Measurements from ENCODE around the gene TTC39C. TPM values are rescaled to one million over a fixed set of nuclear protein-coding genes. Genes with fewer than 3 reads are reported as not detected.

The TTC39C gene
- total RNA-seq, 2 experiments from 2014 or later = 82.6 to 91.8 TPM

DNA sequence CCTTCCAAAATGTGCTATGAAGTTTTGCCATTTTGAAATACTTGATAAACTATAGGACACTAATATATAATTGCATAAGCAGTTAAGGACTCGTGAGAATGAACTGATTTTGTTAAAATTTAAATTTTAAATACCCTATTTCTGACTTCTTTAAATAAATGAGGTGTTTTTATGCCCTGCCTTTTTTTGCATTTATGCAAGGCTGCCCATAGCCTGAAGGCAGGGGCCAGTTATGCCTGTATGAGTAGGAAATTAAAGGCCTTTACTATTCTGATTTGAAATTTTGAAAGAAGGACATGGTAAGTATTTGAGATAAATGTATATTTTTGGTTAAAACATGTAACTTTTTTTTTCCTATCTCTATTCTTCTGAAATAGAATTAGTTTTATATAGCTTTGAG lies 33.7 kb downstream of the TTC39C start:
- intact Hi-C loops (cut with DNase I, micrococcal nuclease) = no loop called here
- Mint-ChIP-seq H3K4me1 (ENCODE audit: low read depth) (peaks cover 85% of the 10 kb centered on the region), H3K9me3 (no peaks in the 10 kb centered on the region), H3K27me3 (no peaks in the 10 kb centered on the region), H3K36me3 (ENCODE audit: low read depth) (peaks cover 10% of the 10 kb centered on the region), H3K4me3 (no peak overlapping the region), H3K27ac (peak overlapping the region; percentile 80)
- H3K4me1 ChIP-seq (ENCODE audit: insufficient read depth, low read length) = peaks cover 51% of the 10 kb centered on the region
- H3K9me3 ChIP-seq (ENCODE audit: control insufficient read depth in 1 of 2, insufficient read depth in 1 of 2, low read length in 2 of 2) = no peaks in the 10 kb centered on the region
- DNase-seq (no peak), ATAC-seq (ENCODE audit: poor library complexity) (no peak)
- no peak overlapping the region for H3K4me3 ChIP-seq (ENCODE audit: low read length)
- H3K27ac ChIP-seq (ENCODE audit: low read depth in 1 of 2, low read length in 2 of 2) = no peak overlapping the region
- CTCF ChIA-PET = interaction anchor here (1.4 kb wide), 1 partner anchor 28 kb away, joined by 4 read pairs; no protein-coding TSS in a partner anchor
- peaks cover 24% of the 10 kb centered on the region for H3K36me3 ChIP-seq (ENCODE audit: insufficient read depth, low read length)
- no peaks in the 10 kb centered on the region for H3K27me3 ChIP-seq (ENCODE audit: control insufficient read depth in 1 of 2, insufficient read depth in 2 of 2, low read length in 2 of 2)
- POLR2A ChIA-PET = no interaction called here
- TF ChIP-seq, protein P1, sequence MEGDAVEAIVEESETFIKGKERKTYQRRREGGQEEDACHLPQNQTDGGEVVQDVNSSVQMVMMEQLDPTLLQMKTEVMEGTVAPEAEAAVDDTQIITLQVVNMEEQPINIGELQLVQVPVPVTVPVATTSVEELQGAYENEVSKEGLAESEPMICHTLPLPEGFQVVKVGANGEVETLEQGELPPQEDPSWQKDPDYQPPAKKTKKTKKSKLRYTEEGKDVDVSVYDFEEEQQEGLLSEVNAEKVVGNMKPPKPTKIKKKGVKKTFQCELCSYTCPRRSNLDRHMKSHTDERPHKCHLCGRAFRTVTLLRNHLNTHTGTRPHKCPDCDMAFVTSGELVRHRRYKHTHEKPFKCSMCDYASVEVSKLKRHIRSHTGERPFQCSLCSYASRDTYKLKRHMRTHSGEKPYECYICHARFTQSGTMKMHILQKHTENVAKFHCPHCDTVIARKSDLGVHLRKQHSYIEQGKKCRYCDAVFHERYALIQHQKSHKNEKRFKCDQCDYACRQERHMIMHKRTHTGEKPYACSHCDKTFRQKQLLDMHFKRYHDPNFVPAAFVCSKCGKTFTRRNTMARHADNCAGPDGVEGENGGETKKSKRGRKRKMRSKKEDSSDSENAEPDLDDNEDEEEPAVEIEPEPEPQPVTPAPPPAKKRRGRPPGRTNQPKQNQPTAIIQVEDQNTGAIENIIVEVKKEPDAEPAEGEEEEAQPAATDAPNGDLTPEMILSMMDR (IDR thresholded peaks at IDR 0.05) = no peak

DNA sequence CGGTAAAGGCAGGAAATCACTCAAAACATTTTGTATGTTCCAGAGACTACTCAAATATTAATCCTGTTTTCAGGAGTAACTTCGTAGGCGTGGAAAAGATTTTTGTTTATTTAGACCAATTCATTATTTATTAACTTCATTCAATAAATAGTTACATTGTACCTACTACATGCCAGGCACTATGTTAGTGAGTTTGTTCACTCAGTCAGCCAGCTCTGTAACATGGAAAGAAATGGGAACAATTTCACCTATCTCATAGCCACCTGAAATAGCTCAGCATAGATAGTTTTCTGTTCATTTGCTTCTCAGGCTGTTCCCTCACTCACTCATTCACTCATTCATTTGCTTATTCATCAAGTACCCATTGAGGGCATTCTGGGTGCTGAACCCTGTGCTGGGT lies 34.6 kb downstream of the TTC39C start:
- Mint-ChIP-seq H3K36me3 (ENCODE audit: low read depth) (peaks cover 10% of the 10 kb centered on the region), H3K27me3 (no peaks in the 10 kb centered on the region), H3K4me1 (ENCODE audit: low read depth) (peaks cover 85% of the 10 kb centered on the region), H3K4me3 (no peak overlapping the region), H3K9me3 (no peaks in the 10 kb centered on the region), H3K27ac (peak overlapping the region; percentile 80)
- H3K27me3 ChIP-seq (ENCODE audit: control insufficient read depth in 1 of 2, insufficient read depth in 2 of 2, low read length in 2 of 2) = no peaks in the 10 kb centered on the region
- intact Hi-C loops (cut with DNase I, micrococcal nuclease) = no loop called here
- TF ChIP-seq, protein P1 (IDR thresholded peaks at IDR 0.05) = no peak
- H3K4me1 ChIP-seq (ENCODE audit: insufficient read depth, low read length) = peaks cover 50% of the 10 kb centered on the region
- ChIA-PET POLR2A (no interaction called here), CTCF (interaction anchor here (1.4 kb wide), 1 partner anchor 27 kb away, joined by 4 read pairs; no protein-coding TSS in a partner anchor)
- H3K27ac ChIP-seq (ENCODE audit: low read depth in 1 of 2, low read length in 2 of 2) = no peak overlapping the region
- H3K4me3 ChIP-seq (ENCODE audit: low read length) = no peak overlapping the region
- H3K9me3 ChIP-seq (ENCODE audit: control insufficient read depth in 1 of 2, insufficient read depth in 1 of 2, low read length in 2 of 2) = no peaks in the 10 kb centered on the region
- ATAC-seq (ENCODE audit: poor library complexity) = no peak
- DNase-seq = no peak
- peaks cover 24% of the 10 kb centered on the region for H3K36me3 ChIP-seq (ENCODE audit: insufficient read depth, low read length)

DNA sequence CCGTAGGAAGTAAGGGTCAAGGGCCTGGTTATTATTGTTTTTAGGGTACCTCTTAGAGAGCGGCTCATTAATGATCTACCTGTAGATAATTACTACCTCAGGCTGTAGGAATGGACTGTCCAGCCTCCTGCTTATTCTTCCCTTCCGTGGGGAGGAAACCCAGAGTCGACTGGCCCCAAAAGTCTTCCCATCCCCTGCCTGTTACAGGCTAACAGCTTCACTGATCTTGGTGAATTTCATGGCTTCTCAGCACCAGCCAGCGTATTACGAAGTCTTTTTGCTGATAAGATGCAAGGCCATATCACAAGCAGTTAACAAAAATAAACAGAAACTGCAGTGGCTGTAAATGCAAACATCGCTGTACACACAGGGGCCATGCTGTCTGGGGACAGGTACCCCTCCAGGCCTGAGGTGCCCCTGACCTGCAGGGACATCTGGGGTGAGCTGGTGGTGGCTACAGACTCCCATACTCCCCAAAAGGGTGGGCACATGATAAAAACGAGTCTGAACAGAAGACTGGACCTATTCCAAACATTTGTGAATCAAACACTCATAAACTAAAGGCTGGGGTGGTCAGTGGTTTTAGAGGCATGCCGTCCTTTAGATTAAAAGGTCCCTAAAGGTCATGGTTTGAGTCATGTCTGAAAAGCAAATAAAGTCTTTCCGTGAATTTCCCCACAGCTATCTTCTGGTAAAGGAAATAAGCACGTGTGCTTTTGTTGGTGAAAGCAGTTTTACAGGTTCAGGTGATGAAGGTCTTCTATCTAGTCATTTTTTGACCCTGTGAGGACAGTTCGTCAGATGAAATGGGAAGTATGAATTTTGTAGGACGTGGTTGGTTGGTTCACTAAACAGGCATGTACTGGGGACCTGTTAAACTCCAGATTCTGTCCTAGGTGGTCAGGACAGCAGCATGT lies 36.7 kb downstream of the TTC39C start:
- TF ChIP-seq, protein P1 (IDR thresholded peaks at IDR 0.05) = no peak
- Mint-ChIP-seq H3K27me3 (no peaks in the 10 kb centered on the region), H3K9me3 (no peaks in the 10 kb centered on the region), H3K27ac (peak overlapping the region; percentile 63), H3K4me1 (ENCODE audit: low read depth) (peaks cover 95% of the 10 kb centered on the region), H3K36me3 (ENCODE audit: low read depth) (peaks cover 10% of the 10 kb centered on the region), H3K4me3 (peak overlapping the region; percentile 39)
- ChIA-PET CTCF (interaction anchor here (0.9 kb wide), 1 partner anchor 53 kb away, joined by 3 read pairs; no protein-coding TSS in a partner anchor), POLR2A (interaction anchor here (0.7 to 1.9 kb wide), 2 partner anchors 14 to 53 kb away, joined by 3 to 5 read pairs; no protein-coding TSS in a partner anchor)
- DNase-seq = no peak
- Histone ChIP-seq H3K27ac (ENCODE audit: low read depth in 1 of 2, low read length in 2 of 2) (peak overlapping the region; percentile 3 to 10), H3K4me3 (ENCODE audit: low read length) (no peak overlapping the region), H3K27me3 (ENCODE audit: control insufficient read depth in 1 of 2, insufficient read depth in 2 of 2, low read length in 2 of 2) (no peaks in the 10 kb centered on the region), H3K36me3 (ENCODE audit: insufficient read depth, low read length) (peaks cover 18% of the 10 kb centered on the region), H3K9me3 (ENCODE audit: control insufficient read depth in 1 of 2, insufficient read depth in 1 of 2, low read length in 2 of 2) (no peaks in the 10 kb centered on the region), H3K4me1 (ENCODE audit: insufficient read depth, low read length) (peaks cover 53% of the 10 kb centered on the region)
- no peak for ATAC-seq (ENCODE audit: poor library complexity)
- intact Hi-C loops (cut with DNase I, micrococcal nuclease) = loop anchor here in 1 of 2 experiments (5.0 kb wide), 1 partner anchor 34 kb away; no protein-coding TSS in a partner anchor
